ENCODE measurements around the gene TKT. TPM values are rescaled to one million over a fixed set of nuclear protein-coding genes. Genes with fewer than 3 reads are reported as not detected.

The TKT gene
- total and polyA plus RNA-seq, 2 of the 8 experiments (the other 6 are each of a cell fraction or from before 2014, with no cell fraction given): 418 to 986 TPM

DNA sequence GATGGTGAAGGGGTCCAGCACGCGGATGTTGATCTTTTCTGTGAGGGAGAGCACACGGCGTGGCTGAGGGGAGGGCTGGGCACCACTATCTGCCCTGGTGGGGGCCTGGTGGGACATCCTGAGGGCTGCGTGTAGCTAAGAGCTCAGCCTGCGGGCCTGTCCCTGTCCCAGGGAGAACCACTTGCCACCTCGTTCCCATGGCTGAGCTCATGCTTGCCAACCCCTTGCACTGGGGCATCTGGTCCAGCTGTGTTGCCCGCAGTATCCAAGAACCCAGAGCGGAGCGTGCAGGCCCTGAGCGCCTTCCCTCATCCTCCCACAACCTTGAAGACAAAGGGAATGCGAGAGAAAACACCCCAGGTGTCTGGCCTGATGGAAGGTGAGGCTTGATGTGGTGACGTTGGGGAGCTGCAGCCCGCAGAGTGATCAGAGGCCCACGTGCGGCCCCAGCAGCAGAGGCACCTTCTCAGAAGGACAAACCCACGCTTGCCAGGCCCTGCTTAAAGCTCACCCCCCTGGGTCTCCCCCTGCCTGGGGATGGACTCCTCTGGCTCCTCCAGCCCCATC lies 28.9 kb downstream of the TKT start (continued):
- TF ChIP-seq, protein P1, sequence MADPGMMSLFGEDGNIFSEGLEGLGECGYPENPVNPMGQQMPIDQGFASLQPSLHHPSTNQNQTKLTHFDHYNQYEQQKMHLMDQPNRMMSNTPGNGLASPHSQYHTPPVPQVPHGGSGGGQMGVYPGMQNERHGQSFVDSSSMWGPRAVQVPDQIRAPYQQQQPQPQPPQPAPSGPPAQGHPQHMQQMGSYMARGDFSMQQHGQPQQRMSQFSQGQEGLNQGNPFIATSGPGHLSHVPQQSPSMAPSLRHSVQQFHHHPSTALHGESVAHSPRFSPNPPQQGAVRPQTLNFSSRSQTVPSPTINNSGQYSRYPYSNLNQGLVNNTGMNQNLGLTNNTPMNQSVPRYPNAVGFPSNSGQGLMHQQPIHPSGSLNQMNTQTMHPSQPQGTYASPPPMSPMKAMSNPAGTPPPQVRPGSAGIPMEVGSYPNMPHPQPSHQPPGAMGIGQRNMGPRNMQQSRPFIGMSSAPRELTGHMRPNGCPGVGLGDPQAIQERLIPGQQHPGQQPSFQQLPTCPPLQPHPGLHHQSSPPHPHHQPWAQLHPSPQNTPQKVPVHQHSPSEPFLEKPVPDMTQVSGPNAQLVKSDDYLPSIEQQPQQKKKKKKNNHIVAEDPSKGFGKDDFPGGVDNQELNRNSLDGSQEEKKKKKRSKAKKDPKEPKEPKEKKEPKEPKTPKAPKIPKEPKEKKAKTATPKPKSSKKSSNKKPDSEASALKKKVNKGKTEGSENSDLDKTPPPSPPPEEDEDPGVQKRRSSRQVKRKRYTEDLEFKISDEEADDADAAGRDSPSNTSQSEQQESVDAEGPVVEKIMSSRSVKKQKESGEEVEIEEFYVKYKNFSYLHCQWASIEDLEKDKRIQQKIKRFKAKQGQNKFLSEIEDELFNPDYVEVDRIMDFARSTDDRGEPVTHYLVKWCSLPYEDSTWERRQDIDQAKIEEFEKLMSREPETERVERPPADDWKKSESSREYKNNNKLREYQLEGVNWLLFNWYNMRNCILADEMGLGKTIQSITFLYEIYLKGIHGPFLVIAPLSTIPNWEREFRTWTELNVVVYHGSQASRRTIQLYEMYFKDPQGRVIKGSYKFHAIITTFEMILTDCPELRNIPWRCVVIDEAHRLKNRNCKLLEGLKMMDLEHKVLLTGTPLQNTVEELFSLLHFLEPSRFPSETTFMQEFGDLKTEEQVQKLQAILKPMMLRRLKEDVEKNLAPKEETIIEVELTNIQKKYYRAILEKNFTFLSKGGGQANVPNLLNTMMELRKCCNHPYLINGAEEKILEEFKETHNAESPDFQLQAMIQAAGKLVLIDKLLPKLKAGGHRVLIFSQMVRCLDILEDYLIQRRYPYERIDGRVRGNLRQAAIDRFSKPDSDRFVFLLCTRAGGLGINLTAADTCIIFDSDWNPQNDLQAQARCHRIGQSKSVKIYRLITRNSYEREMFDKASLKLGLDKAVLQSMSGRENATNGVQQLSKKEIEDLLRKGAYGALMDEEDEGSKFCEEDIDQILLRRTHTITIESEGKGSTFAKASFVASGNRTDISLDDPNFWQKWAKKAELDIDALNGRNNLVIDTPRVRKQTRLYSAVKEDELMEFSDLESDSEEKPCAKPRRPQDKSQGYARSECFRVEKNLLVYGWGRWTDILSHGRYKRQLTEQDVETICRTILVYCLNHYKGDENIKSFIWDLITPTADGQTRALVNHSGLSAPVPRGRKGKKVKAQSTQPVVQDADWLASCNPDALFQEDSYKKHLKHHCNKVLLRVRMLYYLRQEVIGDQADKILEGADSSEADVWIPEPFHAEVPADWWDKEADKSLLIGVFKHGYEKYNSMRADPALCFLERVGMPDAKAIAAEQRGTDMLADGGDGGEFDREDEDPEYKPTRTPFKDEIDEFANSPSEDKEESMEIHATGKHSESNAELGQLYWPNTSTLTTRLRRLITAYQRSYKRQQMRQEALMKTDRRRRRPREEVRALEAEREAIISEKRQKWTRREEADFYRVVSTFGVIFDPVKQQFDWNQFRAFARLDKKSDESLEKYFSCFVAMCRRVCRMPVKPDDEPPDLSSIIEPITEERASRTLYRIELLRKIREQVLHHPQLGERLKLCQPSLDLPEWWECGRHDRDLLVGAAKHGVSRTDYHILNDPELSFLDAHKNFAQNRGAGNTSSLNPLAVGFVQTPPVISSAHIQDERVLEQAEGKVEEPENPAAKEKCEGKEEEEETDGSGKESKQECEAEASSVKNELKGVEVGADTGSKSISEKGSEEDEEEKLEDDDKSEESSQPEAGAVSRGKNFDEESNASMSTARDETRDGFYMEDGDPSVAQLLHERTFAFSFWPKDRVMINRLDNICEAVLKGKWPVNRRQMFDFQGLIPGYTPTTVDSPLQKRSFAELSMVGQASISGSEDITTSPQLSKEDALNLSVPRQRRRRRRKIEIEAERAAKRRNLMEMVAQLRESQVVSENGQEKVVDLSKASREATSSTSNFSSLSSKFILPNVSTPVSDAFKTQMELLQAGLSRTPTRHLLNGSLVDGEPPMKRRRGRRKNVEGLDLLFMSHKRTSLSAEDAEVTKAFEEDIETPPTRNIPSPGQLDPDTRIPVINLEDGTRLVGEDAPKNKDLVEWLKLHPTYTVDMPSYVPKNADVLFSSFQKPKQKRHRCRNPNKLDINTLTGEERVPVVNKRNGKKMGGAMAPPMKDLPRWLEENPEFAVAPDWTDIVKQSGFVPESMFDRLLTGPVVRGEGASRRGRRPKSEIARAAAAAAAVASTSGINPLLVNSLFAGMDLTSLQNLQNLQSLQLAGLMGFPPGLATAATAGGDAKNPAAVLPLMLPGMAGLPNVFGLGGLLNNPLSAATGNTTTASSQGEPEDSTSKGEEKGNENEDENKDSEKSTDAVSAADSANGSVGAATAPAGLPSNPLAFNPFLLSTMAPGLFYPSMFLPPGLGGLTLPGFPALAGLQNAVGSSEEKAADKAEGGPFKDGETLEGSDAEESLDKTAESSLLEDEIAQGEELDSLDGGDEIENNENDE (IDR thresholded peaks at IDR 0.05; ENCODE audit: insufficient replicate concordance, low read length): no peak
- TF ChIP-seq GTF2F1 (IDR thresholded peaks at IDR 0.05; ENCODE audit: borderline replicate concordance, low read depth, low read length) (no peak), POLR2AphosphoS5 (IDR thresholded peaks at IDR 0.05; ENCODE audit: low read depth, low read length) (peak; percentile 44; the same call in 1 of the 2 replicates), BACH1 (IDR thresholded peaks at IDR 0.05; ENCODE audit: low read length) (no peak), ASH2L (IDR thresholded peaks at IDR 0.05; ENCODE audit: low read length) (no peak), POLR2A (IDR thresholded peaks at IDR 0.05; ENCODE audit: control extremely low read depth in 1 of 2, low read depth in 2 of 2, low read length in 2 of 2) (peak in 1 of 2 experiments; percentile 52; a peak in 1 of 3 replicates), TCF12 (IDR thresholded peaks at IDR 0.05; ENCODE audit: low read depth, low read length) (no peak)

Measured in H1 (cell line).